Mesothelial cell of epicardium (in vitro differentiated cells): ENCODE measurements around the gene NKIRAS1. TPM values are rescaled to one million over a fixed set of nuclear protein-coding genes. Genes with fewer than 3 reads are reported as not detected.
"Not testable (repeated sequence)": the region's sequence is repeated elsewhere in the genome, so short reads cannot be mapped to it uniquely, and the experiment has no call there.

Source experiments
- DNase-seq, 2 experiments: peaks; one replicate each; pipeline ENCODE4 v3.0.0; 2021; ENCODE audit warnings: low spot score in 2 of 2; ENCODE audit not compliant: unreplicated experiment in 2 of 2
- H3K27ac Mint-ChIP-seq: 2 replicates; pipeline ENCODE4 v1.8.0; 2021; ENCODE audit warnings: mixed read lengths
- H3K27me3 Mint-ChIP-seq: 2 replicates; pipeline ENCODE4 v1.8.0; 2021; ENCODE audit warnings: low read depth, mixed read lengths
- H3K36me3 Mint-ChIP-seq: 2 replicates; pipeline ENCODE4 v1.8.0; 2021; ENCODE audit warnings: mixed read lengths
- H3K4me1 Mint-ChIP-seq: 2 replicates; pipeline ENCODE4 v1.8.0; 2021; ENCODE audit warnings: mixed read lengths
- H3K4me3 Mint-ChIP-seq: 2 replicates; pipeline ENCODE4 v1.8.0; 2021; ENCODE audit warnings: mild to moderate bottlenecking, moderate library complexity, mixed read lengths
- H3K9me3 Mint-ChIP-seq: 2 replicates; pipeline ENCODE4 v1.8.0; 2021; ENCODE audit warnings: mixed read lengths
- CTCF ChIP-seq: fragments of 200-600 bp; sonication (generic); IDR thresholded peaks from one replicate; pipeline ENCODE4 v1.5.0; 2021; ENCODE audit warnings: antibody characterized with exemption; ENCODE audit not compliant: unreplicated experiment
- total RNA-seq: library from RNA; stranded (reverse); gene quantifications from 3 replicates; pipeline ENCODE4 v1.2.1, GENCODE V29; 2021

Gene NKIRAS1
- total RNA-seq, 1 donor from 2014 or later: 8.7 TPM

GRCh38 chr3:23926736-23927135 is 9.9 kb upstream of the NKIRAS1 start:
- no peak for TF ChIP-seq CTCF
- H3K36me3 Mint-ChIP-seq: peaks cover 7% of the 10 kb centered on the region
- no peaks in the 10 kb centered on the region for H3K27me3 Mint-ChIP-seq
- no peak overlapping the region for H3K4me3 Mint-ChIP-seq
- no peak overlapping the region for H3K27ac Mint-ChIP-seq
- H3K9me3 Mint-ChIP-seq: no peaks in the 10 kb centered on the region
- H3K4me1 Mint-ChIP-seq: peaks cover 5% of the 10 kb centered on the region
- DNase-seq: no peak

- Mint-ChIP-seq H3K27ac (no peak overlapping the region), H3K36me3 (peaks cover 7% of the 10 kb centered on the region), H3K4me1 (peaks cover 5% of the 10 kb centered on the region), H3K27me3 (no peaks in the 10 kb centered on the region), H3K4me3 (no peak overlapping the region), H3K9me3 (no peaks in the 10 kb centered on the region)
- no peak for DNase-seq
- TF ChIP-seq CTCF: no peak
These were observed 9.5 kb upstream of the NKIRAS1 start for GRCh38 chr3:23926246-23926645.

GRCh38 chr3:23923786-23924185 is 7.0 kb upstream of the NKIRAS1 start:
- Mint-ChIP-seq H3K27me3 (no peaks in the 10 kb centered on the region), H3K4me1 (peaks cover 22% of the 10 kb centered on the region), H3K9me3 (no peaks in the 10 kb centered on the region), H3K27ac (no peak overlapping the region), H3K36me3 (peaks cover 22% of the 10 kb centered on the region), H3K4me3 (no peak overlapping the region)
- DNase-seq: no peak
- no peak for TF ChIP-seq CTCF

- Mint-ChIP-seq H3K27me3 (no peaks in the 10 kb centered on the region), H3K9me3 (no peaks in the 10 kb centered on the region), H3K36me3 (peaks cover 29% of the 10 kb centered on the region), H3K4me1 (peaks cover 35% of the 10 kb centered on the region), H3K4me3 (no peak overlapping the region), H3K27ac (peak overlapping the region; percentile 53)
- no peak for DNase-seq
- TF ChIP-seq CTCF: no peak
These were observed 4.3 kb upstream of the NKIRAS1 start for GRCh38 chr3:23921052-23921511.

- peak overlapping the region; percentile 62 for H3K27ac Mint-ChIP-seq
- DNase-seq: no peak
- H3K27me3 Mint-ChIP-seq: no peaks in the 10 kb centered on the region
- no peak for TF ChIP-seq CTCF
- H3K4me3 Mint-ChIP-seq: no peak overlapping the region
- H3K9me3 Mint-ChIP-seq: no peaks in the 10 kb centered on the region
- H3K4me1 Mint-ChIP-seq: peaks cover 43% of the 10 kb centered on the region
- peaks cover 29% of the 10 kb centered on the region for H3K36me3 Mint-ChIP-seq
These were observed 3.4 kb upstream of the NKIRAS1 start for GRCh38 chr3:23920151-23920655.

GRCh38 chr3:23919628-23920027 is 2.8 kb upstream of the NKIRAS1 start:
- Mint-ChIP-seq H3K27ac (peak overlapping the region; percentile 62), H3K27me3 (no peaks in the 10 kb centered on the region), H3K36me3 (peaks cover 25% of the 10 kb centered on the region), H3K9me3 (no peaks in the 10 kb centered on the region), H3K4me1 (peaks cover 49% of the 10 kb centered on the region), H3K4me3 (peak overlapping the region; percentile 24)
- no peak for DNase-seq
- TF ChIP-seq CTCF: no peak

GRCh38 chr3:23918331-23918730 is 1.5 kb upstream of the NKIRAS1 start:
- H3K9me3 Mint-ChIP-seq, DNase-seq, H3K27me3 Mint-ChIP-seq: not testable (repeated sequence)
- peak overlapping the region; percentile 97 for H3K27ac Mint-ChIP-seq
- peaks cover 25% of the 10 kb centered on the region for H3K36me3 Mint-ChIP-seq
- peak overlapping the region; percentile 100 for H3K4me3 Mint-ChIP-seq
- peaks cover 53% of the 10 kb centered on the region for H3K4me1 Mint-ChIP-seq

- DNase-seq, H3K9me3 Mint-ChIP-seq, H3K27me3 Mint-ChIP-seq: not testable (repeated sequence)
- Mint-ChIP-seq H3K36me3 (peaks cover 23% of the 10 kb centered on the region), H3K4me1 (peaks cover 55% of the 10 kb centered on the region), H3K27ac (peak overlapping the region; percentile 97), H3K4me3 (peak overlapping the region; percentile 100)
These were observed 1.0 kb upstream of the NKIRAS1 start for GRCh38 chr3:23917679-23918303.
